ENCODE results near the gene ZNF471. TPM values are rescaled to one million over a fixed set of nuclear protein-coding genes. Genes with fewer than 3 reads are reported as not detected.
A peak's percentile ranks its signal among the peaks of the same experiment; 100 is the strongest.

ZNF471 gene
- total RNA-seq, 4 donors from 2014 or later, result 2.2 to 8.1 (median 3.9) TPM

DNA sequence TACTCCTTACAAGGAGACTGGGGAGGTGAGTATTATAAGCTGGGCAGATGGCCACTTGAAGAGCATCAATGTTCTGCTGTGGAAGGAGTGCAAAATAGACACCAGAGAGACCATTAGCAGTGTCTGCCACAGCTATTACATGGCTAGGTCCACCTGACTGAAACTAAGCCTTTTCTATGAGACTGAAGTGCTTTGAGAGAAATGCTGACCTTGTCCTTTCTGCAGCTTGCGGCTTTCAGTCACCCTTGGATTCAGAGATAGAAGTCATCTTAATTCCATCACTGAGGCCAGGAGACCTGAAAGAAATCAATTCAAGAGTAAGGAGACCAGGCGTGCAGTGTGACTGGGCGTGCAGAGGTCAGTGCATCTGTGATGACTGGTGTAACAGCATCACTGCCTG is 29.8 kb downstream of the ZNF471 start:
- peak overlapping the region; percentile 76 for H3K4me3 ChIP-seq
- H3K9me3 ChIP-seq, result peaks cover 20% of the 10 kb centered on the region

DNA sequence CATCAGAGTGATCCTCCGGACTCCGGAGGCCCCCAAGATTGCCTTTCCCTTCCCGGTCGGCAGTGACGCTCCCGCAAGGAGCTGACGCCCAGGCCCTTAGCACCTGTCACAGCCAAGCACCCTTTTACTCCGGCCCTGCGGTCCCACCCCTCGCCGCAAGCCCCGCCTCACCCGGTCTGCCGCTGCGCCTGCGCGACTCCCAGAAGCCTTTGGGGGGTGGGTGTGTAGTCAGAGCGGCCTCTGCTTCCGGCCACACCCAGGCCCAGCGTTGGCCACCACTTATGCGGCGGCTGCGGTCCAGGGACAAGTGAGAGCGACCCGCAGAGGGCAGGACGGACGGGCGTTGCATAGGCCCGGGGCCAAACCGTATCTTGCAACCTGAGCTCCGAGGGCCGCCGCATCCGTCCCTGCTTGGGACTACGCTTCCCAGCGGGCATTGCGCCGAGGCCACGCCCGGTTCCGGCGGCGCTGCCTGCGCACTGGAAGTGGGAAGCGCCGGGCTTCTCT is 30.7 kb downstream of the ZNF471 start:
- TF ChIP-seq POLR2A (IDR thresholded peaks at IDR 0.05) (no peak), EP300 (IDR thresholded peaks at IDR 0.05) (no peak), CTCF (IDR thresholded peaks at IDR 0.05) (no peak), POLR2AphosphoS5 (IDR thresholded peaks at IDR 0.05) (peak in 1 of 3 donors; percentile 82)
- peaks cover 13% of the 10 kb centered on the region for H3K9me3 ChIP-seq
- H3K4me3 ChIP-seq, result peak overlapping the region; percentile 76
- peaks cover 23% of the 10 kb centered on the region for H3K36me3 ChIP-seq
- peak overlapping the region; percentile 87 for H3K27ac ChIP-seq
- no peaks in the 10 kb centered on the region for H3K27me3 ChIP-seq
- 4% methylated on average over 11 of the region's 46 CpGs for WGBS
- peak; percentile 90 to 93 for DNase-seq (ENCODE audit: low spot score in 2 of 2)
- H3K4me1 ChIP-seq, result peaks cover 15% of the 10 kb centered on the region

More for the DNA sequence above, 29.8 kb downstream of the ZNF471 start:
- no peak for TF ChIP-seq CTCF (IDR thresholded peaks at IDR 0.05)
- no peak for TF ChIP-seq EP300 (IDR thresholded peaks at IDR 0.05)
- TF ChIP-seq POLR2A (IDR thresholded peaks at IDR 0.05), result no peak
- TF ChIP-seq POLR2AphosphoS5 (IDR thresholded peaks at IDR 0.05), result no peak
- Histone ChIP-seq H3K4me1 (peaks cover 15% of the 10 kb centered on the region), H3K36me3 (peaks cover 18% of the 10 kb centered on the region), H3K27ac (no peak overlapping the region), H3K27me3 (no peaks in the 10 kb centered on the region)
- WGBS, result 90% methylated on average over 3 of the region's 3 CpGs
- DNase-seq (ENCODE audit: low spot score in 2 of 2), result no peak

- peak; percentile 82 to 84 for DNase-seq (ENCODE audit: low spot score in 2 of 2)
- Histone ChIP-seq H3K36me3 (peaks cover 28% of the 10 kb centered on the region), H3K27ac (peak within 1 kb of the TSS; percentile 87), H3K27me3 (no peaks in the 10 kb centered on the region), H3K4me3 (peak within 1 kb of the TSS; percentile 76), H3K4me1 (peaks cover 15% of the 10 kb centered on the region), H3K9me3 (peaks cover 13% of the 10 kb centered on the region)
- TF ChIP-seq CTCF (IDR thresholded peaks at IDR 0.05) (no peak), POLR2A (IDR thresholded peaks at IDR 0.05) (no peak), POLR2AphosphoS5 (IDR thresholded peaks at IDR 0.05) (no peak), EP300 (IDR thresholded peaks at IDR 0.05) (no peak)
- WGBS, result 3% methylated on average over 9 of the region's 65 CpGs
These were observed 31.2 kb downstream of the ZNF471 start, which contains the start of gene ZFP28 for GRCh38 chr19:56538761-56539263. Gene ZFP28, plus strand, starts transcription at chr19:56538948. Its CDS starts 71 bp downstream, at chr19:56539019.

- Histone ChIP-seq H3K36me3 (peaks cover 68% of the 10 kb centered on the region), H3K9me3 (peaks cover 48% of the 10 kb centered on the region)
These were observed 36.1 kb downstream of the ZNF471 start for GRCh38 chr19:56543776-56544175.

More at GRCh38 chr19:56543776-56544175, 36.1 kb downstream of the ZNF471 start:
- no peak for DNase-seq (ENCODE audit: low spot score in 2 of 2)
- H3K4me3 ChIP-seq, result no peak overlapping the region
- H3K27me3 ChIP-seq, result no peaks in the 10 kb centered on the region
- no peak overlapping the region for H3K27ac ChIP-seq
- H3K4me1 ChIP-seq, result peaks cover 10% of the 10 kb centered on the region
- TF ChIP-seq POLR2A (IDR thresholded peaks at IDR 0.05), result no peak
- TF ChIP-seq CTCF (IDR thresholded peaks at IDR 0.05), result no peak
- TF ChIP-seq EP300 (IDR thresholded peaks at IDR 0.05), result no peak
- no peak for TF ChIP-seq POLR2AphosphoS5 (IDR thresholded peaks at IDR 0.05)
- WGBS, result 89% methylated on average over 2 of the region's 2 CpGs
